Hepatocyte (in vitro differentiated cells): ENCODE measurements around the gene SMIM5.

Experiments
- CTCF ChIP-seq: fragments of 200-600 bp; sonication (generic); IDR thresholded peaks from 2 replicates; pipeline ENCODE4 v1.5.1; 2016; ENCODE audit warnings: antibody characterized with exemption, mild to moderate bottlenecking; ENCODE audit not compliant: poor library complexity
- EZH2phosphoT487 ChIP-seq: fragments of 200-600 bp; sonication (generic); IDR thresholded peaks from one replicate; pipeline ENCODE4 v1.6.1; 2018; ENCODE audit warnings: antibody characterized with exemption, mild to moderate bottlenecking, low read depth, moderate library complexity; ENCODE audit not compliant: unreplicated experiment, severe bottlenecking

- TF ChIP-seq CTCF (peak; percentile 44), EZH2phosphoT487 (no peak)
Measured at GRCh38 chr17:75587675-75588595, 45.3 kb upstream of the SMIM5 start, which contains the start of gene MYO15B.
